Left lobe of liver (tissue), 2 donors: ENCODE data around the gene NDUFS2. TPM values are rescaled to one million over a fixed set of nuclear protein-coding genes. Genes with fewer than 3 reads are reported as not detected.

Source experiments
- ATAC-seq: fragments of 200-7000 bp; cut with Tn5 transposase; one replicate; pipeline ENCODE4 v1.9.1; 2020; ENCODE audit warnings: mild to moderate bottlenecking, moderate library complexity
- DNase-seq: peaks from one replicate; pipeline ENCODE4 v3.0.0-alpha.2; 2020; ENCODE audit warnings: low spot score
- total RNA-seq: library from RNA; stranded (reverse); gene quantifications from one replicate; pipeline ENCODE4 v1.2.1, GENCODE V29; 2021
- donor health status: DM: no; HTN: no; CAD: no; lungs with moderate emphysema.
- donor health status: DM: no; HTN: yes; CAD: no.

NDUFS2 gene
- total RNA-seq, result 106 TPM

GRCh38 chr1:161201836-161202712, at the start of gene NDUFS2:
Gene NDUFS2 (plus strand): TSS chr1:161202367. CDS start chr1:161202386, 19 bp downstream.
- ATAC-seq, result peak; percentile 94
- DNase-seq, result peak; percentile 98

DNA sequence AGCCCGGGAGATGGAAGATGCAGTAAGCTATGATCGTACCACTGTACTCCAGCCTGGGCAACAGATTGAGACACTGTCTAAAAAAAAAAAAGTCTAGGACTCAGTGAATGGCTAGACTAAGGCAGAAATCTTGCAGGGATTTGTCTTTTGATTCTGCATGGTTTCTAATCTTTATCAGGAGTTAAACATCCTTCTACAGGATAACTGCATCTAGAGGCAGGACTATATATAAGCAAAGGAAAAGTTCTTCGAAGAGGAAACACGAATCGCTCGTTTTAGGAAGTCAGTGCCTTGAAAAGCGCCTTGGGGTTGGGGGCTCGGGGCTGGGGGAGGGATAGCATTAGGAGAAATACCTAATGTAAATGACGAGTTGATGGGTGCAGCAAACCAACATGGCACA, 49.0 kb upstream of the NDUFS2 start:
- ATAC-seq, result no peak
- no peak for DNase-seq

DNA sequence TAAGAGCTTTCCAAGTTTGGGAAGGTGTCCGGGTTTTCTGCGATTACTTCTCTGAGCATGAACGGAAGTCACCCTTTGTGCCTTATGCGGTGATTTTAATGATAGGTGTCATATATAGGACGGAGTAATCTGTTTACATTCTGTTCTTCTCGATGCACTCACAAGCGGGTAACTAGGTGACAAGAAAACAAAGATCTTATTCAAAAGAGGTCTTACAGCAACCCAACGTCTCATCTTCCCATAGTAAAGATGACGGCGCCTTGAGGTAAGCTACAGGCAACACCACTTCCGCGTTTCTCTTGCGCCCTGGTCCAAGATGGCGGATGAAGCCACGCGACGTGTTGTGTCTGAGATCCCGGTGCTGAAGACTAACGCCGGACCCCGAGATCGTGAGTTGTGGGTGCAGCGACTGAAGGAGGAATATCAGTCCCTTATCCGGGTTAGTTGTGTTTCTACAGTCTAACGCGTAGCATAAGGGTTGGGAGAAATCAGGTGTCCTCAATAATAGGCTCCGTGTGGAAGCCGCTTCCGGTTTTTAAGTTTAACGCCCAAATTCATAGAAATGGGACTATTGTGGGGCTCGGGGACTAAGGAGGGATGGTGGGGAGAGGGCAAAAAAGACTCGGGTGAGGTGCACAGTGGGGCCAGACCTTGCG, 48.4 kb upstream of the NDUFS2 start, which contains the start of gene UFC1:
TSS of gene UFC1 (plus strand) at position 297 of the 656 bp plus-strand sequence. CDS start at position 317, 20 bp downstream.
- DNase-seq, result peak; percentile 82
- peak; percentile 93 for ATAC-seq

GRCh38 chr1:161157867-161158266, 44.3 kb upstream of the NDUFS2 start:
- ATAC-seq (no peak), DNase-seq (no peak)

DNA sequence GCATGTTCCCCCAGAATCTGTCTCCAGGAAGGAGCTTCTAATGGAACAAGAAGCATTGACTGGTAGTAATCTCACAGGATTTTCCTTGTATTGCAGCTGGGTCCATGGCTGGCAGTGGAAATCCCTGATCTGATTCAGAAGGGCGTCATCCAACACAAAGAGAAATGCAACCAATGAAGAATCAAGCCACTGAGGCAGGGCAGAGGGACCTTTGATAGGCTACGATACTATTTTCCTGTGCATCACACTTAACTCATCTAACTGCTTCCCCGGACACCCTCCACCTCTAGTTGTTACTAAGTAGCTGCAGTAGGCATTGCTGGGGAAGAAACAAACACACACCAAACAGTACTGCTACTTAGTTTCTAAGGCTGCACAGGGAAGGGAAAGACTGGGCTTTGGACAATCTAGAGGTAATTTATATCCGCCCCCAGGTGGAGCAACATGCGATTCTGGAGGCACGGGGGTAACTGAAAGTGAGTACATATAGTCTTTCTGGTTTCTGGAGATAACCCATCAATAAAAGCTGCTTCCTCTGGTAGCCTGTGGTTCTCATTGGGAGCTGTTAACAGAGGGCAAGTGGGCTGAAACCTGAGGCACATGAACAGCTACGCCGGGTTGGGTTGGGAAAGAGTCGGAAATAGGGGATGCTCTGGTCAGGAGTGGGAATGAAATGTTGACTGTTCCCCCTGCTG, 43.7 kb upstream of the NDUFS2 start:
- DNase-seq, result no peak
- no peak for ATAC-seq

DNA sequence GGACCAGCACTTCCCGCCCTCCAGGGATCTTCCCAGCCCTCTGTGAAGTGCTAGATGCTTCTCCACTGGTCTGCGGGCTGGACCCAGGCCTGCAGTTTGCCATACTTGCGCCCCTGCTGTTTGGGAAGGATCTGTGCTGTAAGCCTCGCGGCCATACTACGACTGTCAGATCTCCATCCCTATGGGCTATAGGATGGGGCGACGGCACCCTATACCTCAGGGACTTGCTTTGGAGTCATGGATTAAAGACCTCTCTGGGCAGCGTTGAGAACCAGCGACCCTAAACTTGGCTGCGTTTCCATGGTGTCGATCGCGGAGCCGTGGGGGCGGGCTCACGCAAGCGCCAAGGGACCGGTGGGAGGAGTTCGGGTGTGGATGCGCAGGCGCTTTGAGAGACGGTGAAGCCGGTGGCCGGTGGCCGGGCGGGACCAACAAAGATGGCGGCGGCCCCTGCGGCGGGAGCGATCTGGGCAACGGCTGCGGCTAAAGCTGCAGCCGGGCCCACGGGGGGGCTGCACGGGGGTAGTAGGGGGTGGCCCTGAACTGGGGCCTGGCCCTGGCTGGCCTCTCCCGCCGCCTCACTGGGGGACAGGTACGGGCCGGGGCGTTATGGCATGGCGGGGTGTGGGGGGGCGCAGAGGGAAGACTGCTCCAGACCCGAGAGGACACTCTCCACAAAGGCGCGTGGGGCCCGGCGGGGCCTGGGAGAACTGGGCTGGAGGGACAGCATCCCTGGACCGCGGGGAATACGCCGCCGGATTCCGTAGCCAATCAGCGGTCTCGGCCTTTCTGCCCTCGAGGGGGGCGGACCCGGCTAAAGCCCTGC, 42.9 kb upstream of the NDUFS2 start, which contains the start of gene USP21:
TSS of gene USP21 (plus strand) at position 414 of the 826 bp plus-strand sequence. CDS start 1,141 bp downstream, outside the sequence.
- peak; percentile 97 for ATAC-seq
- DNase-seq, result peak; percentile 94

GRCh38 chr1:161159913-161160243, 42.3 kb upstream of the NDUFS2 start:
- DNase-seq, result no peak
- ATAC-seq, result no peak

- ATAC-seq (no peak), DNase-seq (peak; percentile 46)
Observed at GRCh38 chr1:161160671-161161145, 41.5 kb upstream of the NDUFS2 start.

- DNase-seq (no peak), ATAC-seq (no peak)
Observed at GRCh38 chr1:161161652-161162051, 40.5 kb upstream of the NDUFS2 start.

DNA sequence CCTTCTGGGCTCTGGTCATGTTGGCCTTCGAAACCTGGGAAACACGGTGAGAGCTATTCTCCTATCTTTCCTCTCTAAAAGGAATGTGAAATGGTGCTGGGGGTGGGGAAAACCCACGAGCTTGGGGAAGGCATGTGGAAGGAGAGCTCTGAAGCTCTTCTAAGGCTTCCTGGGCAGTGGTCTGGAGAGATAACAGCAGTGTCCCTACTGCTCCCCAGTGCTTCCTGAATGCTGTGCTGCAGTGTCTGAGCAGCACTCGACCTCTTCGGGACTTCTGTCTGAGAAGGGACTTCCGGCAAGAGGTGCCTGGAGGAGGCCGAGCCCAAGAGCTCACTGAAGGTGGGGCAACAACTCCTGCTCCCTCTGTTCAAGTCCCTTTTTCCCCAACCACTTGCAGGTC, 40.1 kb upstream of the NDUFS2 start:
- no peak for ATAC-seq
- DNase-seq, result no peak

GRCh38 chr1:161162806-161163205, 39.4 kb upstream of the NDUFS2 start:
- no peak for ATAC-seq
- no peak for DNase-seq

GRCh38 chr1:161163793-161164192, 38.4 kb upstream of the NDUFS2 start:
- ATAC-seq (no peak), DNase-seq (no peak)

DNA sequence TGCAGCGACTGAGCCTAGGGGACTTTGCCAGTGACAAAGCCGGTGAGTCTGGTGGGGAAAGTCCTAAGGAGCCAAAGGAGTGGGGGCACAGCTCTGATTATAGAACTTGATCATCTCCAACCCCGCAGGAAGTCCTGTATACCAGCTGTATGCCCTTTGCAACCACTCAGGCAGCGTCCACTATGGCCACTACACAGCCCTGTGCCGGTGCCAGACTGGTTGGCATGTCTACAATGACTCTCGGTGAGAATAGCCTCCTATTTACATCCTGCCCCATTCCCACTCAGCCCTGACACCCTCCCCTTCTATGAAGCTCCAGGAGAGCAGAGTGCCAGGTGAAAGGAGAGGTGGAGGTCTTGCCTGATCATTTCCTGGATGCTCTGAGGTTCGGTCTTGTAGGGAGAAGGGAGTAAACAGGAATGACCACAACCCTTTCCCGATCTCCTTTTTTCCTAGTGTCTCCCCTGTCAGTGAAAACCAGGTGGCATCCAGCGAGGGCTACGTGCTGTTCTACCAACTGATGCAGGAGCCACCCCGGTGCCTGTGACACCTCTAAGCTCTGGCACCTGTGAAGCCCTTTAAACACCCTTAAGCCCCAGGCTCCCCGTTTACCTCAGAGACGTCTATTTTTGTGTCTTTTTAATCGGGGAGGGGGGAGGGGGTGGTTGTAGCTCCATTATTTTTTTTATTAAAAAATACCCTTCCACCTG, 37.1 kb upstream of the NDUFS2 start:
- ATAC-seq (no peak), DNase-seq (no peak)

GRCh38 chr1:161165742-161166668, 36.2 kb upstream of the NDUFS2 start, which contains the start of gene PPOX:
Gene PPOX (plus strand): TSS chr1:161166426. CDS start chr1:161166848, 422 bp downstream.
- peak; percentile 98 for DNase-seq
- ATAC-seq, result peak; percentile 93

DNA sequence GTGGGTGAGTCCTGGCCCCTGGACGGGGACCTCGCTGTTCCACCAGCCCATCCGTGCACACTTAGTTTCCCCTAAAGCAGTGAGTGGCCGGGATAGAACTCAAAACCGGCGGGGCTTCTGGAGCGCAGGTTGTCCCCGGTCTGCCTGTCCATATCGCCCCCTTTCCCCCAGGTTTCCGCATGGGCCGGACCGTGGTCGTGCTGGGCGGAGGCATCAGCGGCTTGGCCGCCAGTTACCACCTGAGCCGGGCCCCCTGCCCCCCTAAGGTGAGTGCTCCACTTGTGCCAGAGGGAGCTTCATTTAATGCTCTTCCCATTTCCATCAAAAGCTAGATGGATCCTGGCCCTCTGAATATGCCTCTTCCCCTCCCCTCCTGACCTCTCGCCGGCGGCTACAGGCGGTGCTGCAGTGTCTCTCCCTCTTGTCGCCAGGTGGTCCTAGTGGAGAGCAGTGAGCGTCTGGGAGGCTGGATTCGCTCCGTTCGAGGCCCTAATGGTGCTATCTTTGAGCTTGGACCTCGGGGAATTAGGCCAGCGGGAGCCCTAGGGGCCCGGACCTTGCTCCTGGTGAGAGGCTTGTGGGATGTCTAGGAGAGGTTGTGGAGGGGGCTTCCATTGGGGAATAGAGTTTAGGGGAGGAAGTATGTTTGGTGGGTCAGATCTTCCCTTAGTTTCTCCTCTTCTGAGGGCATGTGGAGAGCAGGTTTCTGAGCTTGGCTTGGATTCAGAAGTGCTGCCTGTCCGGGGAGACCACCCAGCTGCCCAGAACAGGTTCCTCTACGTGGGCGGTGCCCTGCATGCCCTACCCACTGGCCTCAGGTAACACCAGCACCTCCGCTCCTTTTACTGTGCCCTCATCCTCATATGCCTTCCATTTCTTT, 35.3 kb upstream of the NDUFS2 start:
- DNase-seq, result no peak
- ATAC-seq, result no peak

GRCh38 chr1:161168906-161169305, 33.3 kb upstream of the NDUFS2 start:
- DNase-seq (no peak), ATAC-seq (no peak)

GRCh38 chr1:161171191-161171590, 31.0 kb upstream of the NDUFS2 start:
- ATAC-seq (no peak), DNase-seq (no peak)

DNA sequence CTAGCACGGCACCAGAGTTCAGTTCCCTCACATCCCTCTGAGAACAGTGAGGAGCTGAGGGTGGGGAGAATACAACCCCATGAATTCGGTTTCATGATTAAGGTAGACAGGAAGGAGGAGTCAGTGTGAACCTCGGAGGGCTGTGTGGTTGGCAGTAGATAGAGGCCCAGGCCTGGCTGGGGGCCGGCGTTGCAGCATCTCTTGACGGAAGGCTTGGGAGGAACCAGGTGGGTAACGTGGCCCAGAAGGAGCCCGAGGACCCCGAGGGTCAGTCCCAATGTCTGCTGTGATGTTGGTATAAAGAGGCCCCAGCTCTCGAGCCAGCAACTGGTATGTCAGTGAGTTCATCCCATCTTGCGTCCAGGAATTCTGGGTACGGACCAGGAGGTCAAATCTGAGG, 30.5 kb upstream of the NDUFS2 start:
- no peak for DNase-seq
- no peak for ATAC-seq
